ENCODE results near the gene STON2.

The STON2 gene

DNA sequence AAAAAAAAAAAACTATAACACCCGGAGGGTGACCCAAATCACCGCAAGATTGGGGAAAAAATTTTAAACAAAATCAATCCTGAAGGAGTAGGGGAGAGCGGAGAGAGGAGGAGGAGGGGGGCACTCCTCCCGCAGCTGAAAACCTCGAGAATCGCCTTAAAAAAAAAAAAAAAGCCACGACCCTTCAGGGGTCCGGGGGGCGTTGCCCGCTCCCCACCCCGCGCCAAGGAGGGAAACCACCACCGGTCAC, 179.6 kb downstream of the STON2 start:
- DNase-seq: no peak

DNA sequence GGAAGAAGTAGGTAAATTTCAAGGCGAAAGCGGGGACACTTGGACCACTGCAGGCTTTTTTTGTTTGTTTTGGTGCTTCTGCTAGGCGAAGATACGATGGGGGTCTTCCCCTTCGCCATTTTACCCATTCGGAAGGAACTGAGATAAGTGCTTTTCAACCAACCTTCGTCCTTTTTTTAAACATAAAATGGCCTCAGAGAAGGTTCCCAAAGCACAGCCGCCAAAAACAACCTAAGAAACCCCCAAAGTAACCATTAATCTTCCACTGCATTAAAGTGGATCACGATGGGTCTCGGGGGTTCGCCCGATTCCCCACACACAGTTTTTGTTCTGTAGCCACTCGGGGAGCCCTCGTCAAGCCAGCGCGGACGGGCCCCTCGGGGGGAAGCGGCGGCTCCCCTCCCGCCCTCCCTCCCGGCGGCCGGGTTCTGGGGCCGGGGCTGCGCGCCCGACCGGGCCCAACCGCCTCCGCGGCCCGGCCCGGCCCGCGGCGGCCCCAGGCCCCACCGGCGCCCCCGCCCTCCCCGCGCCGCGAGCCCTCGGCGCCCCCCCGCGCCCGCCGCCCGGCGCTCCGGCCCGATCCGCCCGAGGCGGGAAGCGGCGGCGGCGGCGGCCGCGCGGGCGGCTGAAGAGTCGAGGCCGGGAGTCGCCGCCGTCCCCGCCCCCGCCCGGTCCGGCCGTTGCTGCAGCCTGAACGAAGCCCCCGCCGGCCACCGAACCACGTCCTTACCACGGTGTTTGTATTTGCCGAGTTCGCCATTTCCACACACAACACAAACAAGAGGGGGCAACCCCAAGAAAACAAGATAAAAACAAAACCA, 180.2 kb downstream of the STON2 start:
- no peak for DNase-seq

DNA sequence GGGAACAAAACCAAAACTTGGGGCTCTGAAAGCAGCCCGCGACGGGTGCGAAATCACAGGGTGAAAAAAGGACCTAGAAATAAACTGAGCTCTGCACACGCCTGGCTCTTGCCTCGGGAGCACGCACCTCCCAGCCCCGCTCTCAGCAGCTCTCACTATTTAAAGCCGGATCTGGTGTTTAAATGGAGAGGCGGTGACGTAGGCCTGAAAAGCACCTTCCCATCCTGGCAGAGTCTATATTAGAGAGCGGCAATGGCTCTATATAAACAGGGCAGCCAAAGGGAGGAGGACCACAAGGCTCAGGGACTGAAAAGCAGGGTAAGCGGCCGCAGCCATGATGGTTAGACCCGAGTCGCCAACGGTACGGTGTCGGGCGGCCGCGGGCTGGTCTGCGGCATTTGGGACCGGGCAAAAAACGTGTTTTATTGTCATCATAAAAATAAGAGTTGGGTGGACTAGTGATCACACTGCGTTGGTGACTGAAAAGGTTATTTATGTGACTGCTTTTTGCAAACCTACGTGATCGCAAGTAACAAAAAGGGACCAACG, 180.8 kb downstream of the STON2 start:
- DNase-seq: peak; percentile 98

DNA sequence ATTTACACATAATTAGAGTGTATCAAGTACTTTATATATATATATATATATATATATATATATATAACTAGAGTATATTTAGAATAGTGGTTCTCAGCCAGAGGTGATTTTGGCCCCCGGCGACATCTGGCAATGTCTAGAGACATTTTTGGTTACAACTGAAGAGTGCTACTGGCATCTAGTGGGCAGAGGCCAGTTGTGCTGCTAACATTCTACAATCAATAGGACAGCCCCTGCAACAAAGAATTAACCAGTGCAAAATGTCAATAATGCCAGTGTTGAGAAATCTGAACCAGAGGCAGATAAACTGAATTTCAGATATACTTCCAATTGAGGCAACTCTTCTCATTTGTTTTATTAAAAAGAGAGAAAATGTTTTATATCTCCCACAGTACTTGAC, 188.3 kb downstream of the STON2 start:
- peak; percentile 19 for DNase-seq
